ENCODE measurements around the gene SETBP1.

The SETBP1 gene

GRCh38 chr18:44821924-44822323 is 141.2 kb downstream of the SETBP1 start:
- DNase-seq, result no peak

DNA sequence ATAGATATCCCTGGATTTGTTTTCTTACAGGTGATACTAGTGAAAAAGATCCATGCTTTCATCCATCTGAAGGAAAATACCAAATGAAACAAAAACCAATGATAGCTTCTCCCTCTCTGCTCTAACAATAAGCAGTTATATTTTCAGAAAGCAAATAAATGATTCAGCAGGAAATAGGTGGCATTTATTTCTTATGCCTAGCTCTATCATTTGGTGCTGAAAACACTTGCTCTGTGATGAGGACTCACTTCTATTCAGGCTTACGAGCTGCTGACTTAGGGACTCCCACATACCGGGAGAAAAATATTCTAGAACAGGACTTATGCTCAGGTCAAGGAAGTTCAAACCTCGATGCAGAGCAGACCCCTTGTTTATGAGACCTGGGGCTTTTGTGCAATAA is 142.6 kb downstream of the SETBP1 start:
- DNase-seq, result no peak

DNA sequence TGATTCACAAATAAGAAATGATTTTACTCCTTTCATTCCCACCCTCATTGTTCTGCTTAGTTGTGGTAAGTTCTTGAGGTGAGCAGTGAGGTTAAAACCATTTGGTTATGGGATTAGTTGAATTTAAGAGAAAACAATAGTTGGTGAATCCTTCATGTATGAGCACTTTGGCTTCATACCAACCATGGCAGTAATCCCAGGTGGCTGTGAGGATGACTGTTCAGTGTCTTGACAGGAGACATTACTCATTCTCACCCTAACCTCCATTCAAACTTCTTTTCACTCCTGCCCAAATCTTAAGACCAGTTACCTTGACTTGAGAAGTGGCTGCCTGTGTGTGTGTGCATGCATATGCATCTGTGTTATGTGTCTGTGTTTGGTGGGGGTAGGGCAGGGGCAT is 143.1 kb downstream of the SETBP1 start:
- no peak for DNase-seq

- DNase-seq, result no peak
Observed at GRCh38 chr18:44824884-44825283, 144.2 kb downstream of the SETBP1 start.

GRCh38 chr18:44826418-44827259 is 146.0 kb downstream of the SETBP1 start:
- DNase-seq, result no peak

DNA sequence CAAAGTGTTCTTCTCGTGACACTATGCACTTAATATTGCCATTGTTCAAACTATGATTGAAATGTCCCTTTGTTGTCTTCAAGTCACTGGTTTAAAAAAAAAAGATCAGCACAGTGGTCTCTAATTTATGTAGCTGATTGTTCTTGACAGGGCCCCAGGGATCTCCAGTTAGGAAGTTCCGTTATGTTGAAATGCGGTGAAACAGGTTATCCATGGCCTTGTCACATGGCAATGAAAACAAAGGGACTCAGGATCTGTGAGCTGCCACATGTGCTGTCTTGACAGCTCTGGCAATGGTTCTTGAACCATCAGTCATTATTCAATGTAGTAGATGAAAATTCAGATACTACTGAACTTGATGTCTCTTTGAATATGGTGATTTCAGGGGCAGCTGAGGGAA is 147.4 kb downstream of the SETBP1 start:
- no peak for DNase-seq

- DNase-seq, result no peak
Observed at GRCh38 chr18:44830581-44830980, 149.9 kb downstream of the SETBP1 start.

DNA sequence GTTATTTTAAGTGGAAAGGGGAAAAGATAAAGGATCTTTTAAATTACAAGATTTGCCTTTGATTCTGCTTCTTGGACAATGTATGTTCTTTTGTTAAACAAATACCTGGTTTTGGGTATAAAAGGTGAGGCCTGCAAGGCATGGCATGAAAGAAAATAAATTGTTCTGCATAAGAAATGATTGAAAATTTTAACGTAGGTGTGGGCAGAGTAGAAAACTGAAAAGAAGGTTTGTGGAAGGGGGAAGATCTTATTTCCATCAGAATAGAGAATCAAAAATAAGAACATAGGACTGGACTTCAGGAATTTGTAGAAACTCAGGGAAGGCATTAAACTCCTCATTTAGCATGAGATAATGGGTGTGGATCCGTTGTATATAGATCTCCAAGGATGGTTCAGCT is 153.1 kb downstream of the SETBP1 start:
- no peak for DNase-seq

DNA sequence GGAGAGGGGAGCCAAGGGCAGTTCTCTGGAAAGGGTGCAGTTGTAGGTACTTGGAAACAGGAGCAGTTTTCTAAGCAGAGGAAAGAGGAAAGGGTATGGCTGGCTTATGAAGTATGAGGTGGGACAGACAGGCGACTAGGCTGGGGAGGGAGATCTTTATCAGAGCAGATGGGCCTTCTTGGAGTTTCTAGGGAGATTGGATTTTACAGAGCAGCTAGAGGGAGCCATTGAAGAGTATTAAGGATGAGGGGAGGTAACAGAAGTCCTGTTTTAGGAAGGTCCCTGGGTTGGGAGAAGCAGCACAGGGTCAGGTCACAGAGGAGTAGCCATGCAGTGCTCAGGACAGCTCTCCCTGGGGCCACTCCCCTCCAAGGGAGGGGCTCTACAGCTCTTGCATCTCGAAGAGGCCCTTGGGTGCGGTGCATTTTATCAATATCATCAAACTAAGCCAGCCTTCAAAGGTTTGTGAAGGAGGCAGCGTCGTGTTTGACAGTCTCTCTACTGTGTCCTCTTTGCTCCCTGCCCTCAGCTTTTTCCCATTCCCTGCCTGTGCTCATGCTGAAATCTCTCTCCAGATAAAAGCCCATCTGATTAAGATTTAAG is 154.3 kb downstream of the SETBP1 start:
- DNase-seq, result no peak

DNA sequence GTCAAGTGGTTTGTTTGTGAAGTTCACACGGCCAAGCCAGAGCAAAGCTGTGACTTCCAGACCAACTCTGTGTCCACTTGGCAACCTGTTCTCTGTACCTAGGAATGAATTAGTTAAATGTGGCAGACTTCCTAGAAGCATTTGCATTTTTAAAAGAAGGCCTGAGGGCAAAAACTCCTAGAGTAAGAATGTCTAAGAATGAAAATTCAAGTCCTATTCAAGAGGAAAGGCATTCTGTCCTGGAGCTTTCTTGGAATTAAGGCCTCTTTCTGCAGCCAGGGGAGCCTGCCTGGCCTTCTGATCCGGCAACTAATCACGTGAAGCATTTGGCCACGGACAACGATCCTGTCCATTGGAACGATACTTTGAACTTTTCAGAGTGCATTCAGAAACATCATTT is 155.0 kb downstream of the SETBP1 start:
- no peak for DNase-seq

DNA sequence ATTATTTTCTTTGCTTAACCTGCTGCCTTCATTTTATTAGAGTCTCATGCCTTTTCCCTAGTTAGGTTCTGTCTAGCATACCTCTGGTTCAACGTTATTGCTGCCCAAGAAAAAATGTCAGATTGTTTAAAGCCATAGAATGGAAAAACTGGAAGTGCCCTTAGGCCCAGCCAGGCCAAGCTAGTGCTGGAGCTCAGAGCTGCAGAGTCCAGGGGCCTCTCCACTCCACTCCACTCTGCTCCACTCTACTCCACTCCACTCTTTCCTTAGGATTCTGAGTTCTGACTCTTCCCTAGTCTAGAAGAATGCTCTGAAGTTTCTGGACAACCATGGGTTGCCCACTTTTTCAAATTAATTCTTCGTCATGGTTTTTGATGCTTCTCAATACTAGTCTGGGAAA is 155.6 kb downstream of the SETBP1 start:
- no peak for DNase-seq

- DNase-seq, result no peak
Observed at GRCh38 chr18:44837482-44838180, 156.9 kb downstream of the SETBP1 start.

GRCh38 chr18:44838971-44839666 is 158.4 kb downstream of the SETBP1 start:
- peak; percentile 29 for DNase-seq

DNA sequence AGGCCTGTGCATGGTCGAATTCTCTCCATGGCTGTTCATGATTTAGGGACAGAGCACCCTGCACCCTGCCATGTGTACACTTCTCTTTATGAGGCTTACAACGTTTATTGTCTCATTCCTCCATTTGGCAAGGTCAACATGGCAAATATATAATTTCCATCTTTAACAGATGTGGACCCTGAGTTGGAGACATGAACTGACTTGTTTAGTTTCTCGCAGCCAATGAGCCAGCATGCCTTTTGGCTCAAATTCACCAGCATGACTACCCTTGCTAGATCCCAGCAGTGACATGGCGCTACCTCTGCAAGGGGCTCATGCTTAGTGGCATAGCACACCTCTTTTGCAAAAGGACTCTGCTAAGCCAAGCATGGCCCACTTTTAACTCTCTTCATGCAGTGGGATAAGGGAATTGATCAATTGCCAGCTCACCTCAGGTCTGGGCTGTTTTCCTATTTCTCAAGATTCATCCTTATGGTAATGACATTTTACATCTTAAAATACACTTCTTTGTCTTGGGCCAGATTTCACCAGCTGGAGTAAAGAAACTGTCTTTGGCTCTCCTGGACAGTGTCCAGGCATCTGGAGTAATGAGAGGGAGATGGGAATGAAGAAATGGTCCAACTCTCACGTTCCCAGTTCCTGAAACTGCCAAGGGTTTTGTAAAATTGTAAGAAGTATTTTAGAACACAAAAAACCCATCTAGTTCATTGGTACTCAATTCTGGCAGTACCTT is 159.5 kb downstream of the SETBP1 start:
- DNase-seq, result no peak

DNA sequence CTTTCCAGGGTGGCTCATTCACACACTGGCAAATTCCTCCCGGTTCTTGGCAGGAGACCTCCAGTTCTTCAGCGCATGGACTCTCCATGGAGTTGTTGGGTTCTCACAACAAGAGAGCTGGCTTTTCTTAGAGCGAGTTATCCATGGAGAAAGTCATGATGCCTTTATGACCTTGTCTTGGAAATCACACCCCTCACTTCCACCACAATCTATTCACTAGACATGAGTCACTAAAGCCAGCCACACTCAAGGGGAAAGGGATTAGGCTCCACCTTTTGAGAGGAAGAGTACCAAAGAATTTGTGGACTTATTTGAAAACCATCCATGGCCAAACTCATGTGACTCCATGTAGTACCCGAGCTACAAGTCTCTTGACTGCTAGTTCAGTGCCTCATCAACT is 160.5 kb downstream of the SETBP1 start:
- no peak for DNase-seq

GRCh38 chr18:44841752-44842587 is 161.3 kb downstream of the SETBP1 start:
- DNase-seq, result no peak

DNA sequence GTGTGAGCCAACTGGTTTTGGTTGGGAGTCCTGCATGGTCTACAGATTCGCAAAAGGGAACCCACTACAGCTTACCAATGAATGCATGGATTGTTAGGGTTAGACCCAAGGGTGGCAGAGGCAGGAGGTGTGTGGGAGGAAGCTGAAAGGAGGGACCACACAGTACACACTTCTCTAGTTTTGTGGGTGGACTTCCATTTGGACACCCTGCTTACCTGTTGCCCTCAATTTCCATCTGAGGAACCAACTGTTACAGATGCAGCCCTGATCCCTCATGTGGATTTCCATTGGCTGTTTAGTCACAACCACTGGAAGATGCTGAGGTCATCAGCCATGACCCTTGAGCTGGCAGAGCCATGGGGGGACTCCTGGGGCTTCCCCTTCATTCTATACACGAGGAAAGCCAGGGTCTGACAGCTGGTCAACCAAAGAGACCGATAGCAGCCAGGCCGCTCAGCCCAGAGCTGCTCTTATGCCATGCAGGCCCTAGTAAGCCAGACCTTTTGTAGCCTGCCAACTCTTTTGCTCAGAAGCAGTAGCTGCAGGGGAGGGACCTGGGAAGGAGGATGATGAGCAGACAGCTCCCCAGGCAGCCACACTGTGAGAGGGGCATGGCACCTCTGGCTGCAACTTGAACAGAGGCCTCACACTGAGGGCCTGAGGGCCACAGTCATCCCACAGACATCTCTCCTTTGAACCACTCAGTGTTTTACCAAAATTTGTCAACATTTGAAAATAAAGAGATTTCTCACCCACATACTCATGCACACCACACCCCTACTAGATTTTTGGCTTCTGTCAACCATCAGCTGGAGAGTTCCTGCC is 162.1 kb downstream of the SETBP1 start:
- DNase-seq, result no peak

- no peak for DNase-seq
Observed at GRCh38 chr18:44844486-44844885, 163.8 kb downstream of the SETBP1 start.

- DNase-seq, result no peak
Observed at GRCh38 chr18:44846450-44846849, 165.8 kb downstream of the SETBP1 start.

DNA sequence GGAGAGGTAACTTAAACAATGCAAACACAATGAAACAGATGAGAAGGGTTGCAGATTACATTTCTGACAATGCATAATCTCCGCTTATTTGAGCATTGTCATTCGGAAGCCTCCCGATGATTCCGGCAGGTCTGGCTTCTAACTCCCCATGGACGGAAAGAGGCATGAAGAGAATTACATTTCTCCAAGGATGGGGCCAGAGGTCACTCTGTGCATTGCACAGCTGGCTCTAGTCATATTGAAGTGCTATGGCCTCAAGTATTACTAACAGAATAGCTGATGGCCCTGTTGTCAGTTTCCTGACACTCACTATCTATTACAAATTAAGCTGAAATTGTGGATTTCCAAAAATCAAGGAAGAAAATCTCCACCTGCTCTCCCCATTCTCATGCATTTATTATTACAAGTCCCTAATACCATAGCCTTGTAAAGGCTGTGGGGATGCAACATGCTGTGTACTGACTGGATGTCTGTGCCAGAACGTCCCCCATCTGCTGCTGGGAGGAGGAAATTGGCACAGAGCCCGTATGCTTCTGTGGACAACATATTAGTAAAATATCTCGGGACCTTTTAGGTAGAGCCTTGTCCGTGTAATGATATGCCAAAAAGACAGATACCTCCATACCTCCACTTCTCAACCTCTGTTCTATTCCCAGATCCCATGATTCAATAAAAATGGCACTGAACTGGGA is 168.1 kb downstream of the SETBP1 start:
- DNase-seq, result no peak
